ENCODE results near the gene OPRD1.

GRCh38 chr1:28803051-28803450 lies 8.9 kb upstream of the OPRD1 start:
- no peak for TF ChIP-seq CTCF (IDR thresholded peaks at IDR 0.05)
- TF ChIP-seq POLR2A (IDR thresholded peaks at IDR 0.05), result no peak
